Esophagus squamous epithelium (tissue), 5 donors: Measurements from ENCODE around the gene DIO3. TPM values are rescaled to one million over a fixed set of nuclear protein-coding genes. Genes with fewer than 3 reads are reported as not detected.

Experiments
- DNase-seq: peaks from one replicate; lab custom pipeline; 2025; lab: John Stamatoyannopoulos, UW
- H3K27ac ChIP-seq, 4 donors: fragments of 200-600 bp; sonication (generic); one replicate each; pipeline ENCODE4 v1.5.1; 2016 to 2019; ENCODE audit warnings: mild to moderate bottlenecking in 1 of 4
- H3K27me3 ChIP-seq, 4 donors: fragments of 200-600 bp; sonication (generic); 1 replicate in 3 of 4; 2 replicates in 1 of 4; pipeline versions ENCODE4 v1.5.1 to v1.6.0; 2017 to 2021; ENCODE audit warnings: antibody characterized with exemption in 1 of 4
- H3K36me3 ChIP-seq, 3 donors: fragments of 200-600 bp; sonication (generic); one replicate each; pipeline ENCODE4 v1.5.1; 2016 to 2019
- H3K4me1 ChIP-seq, 3 donors: fragments of 200-600 bp; sonication (generic); one replicate each; pipeline ENCODE4 v1.5.1; 2017 to 2019
- H3K4me3 ChIP-seq, 4 donors: fragments of 200-600 bp; sonication (generic); 1 replicate in 3 of 4; 2 replicates in 1 of 4; pipeline ENCODE4 v1.5.1; 2016 to 2019; ENCODE audit warnings: mild to moderate bottlenecking in 2 of 4, moderate library complexity in 1 of 4
- H3K9me3 ChIP-seq, 3 donors: fragments of 200-600 bp; sonication (generic); one replicate each; pipeline ENCODE4 v1.5.1; 2016 to 2019
- CTCF ChIP-seq, 6 experiments: fragments of 450-650 bp in 4 of 6; fragments of 200-600 bp in 2 of 6; sonication (generic) in 2 of 6; IDR thresholded peaks; one replicate each; pipeline ENCODE4 v1.5.1; 2016 to 2019; ENCODE audit warnings: antibody characterized with exemption in 6 of 6, mild to moderate bottlenecking in 4 of 6, moderate library complexity in 4 of 6
- POLR2A ChIP-seq, 4 donors: fragments of 450-650 bp; IDR thresholded peaks; one replicate each; pipeline ENCODE4 v1.6.1; 2017; ENCODE audit warnings: antibody characterized with exemption in 4 of 4, mild to moderate bottlenecking in 4 of 4, moderate library complexity in 3 of 4
- WGBS, 2 donors: methylation state at CpG; one replicate each; pipeline ENCODE4 v1.1.5; 2018; 5-methylcytosine and 5-hydroxymethylcytosine counted together
- intact Hi-C: fragments of 100-400 bp; cut with DNase I; formaldehyde crosslinking; loops from one replicate; pipeline ENCODE4 v1.15.0; 2022
- total RNA-seq, 4 donors: library from RNA; depleted of rRNA; stranded (reverse); fragments of >200 nt; gene quantifications; one replicate each; pipeline ENCODE4 v1.1.0, GENCODE V29; 2016
- donor health status: DM: yes; HTN: yes; CAD: no.

DIO3 gene
- total RNA-seq, 4 donors from 2014 or later = 0.18 to 4.0 (median 0.53) TPM

- H3K4me3 ChIP-seq = no peak overlapping the region
- H3K27ac ChIP-seq = no peak overlapping the region
- TF ChIP-seq CTCF (IDR thresholded peaks at IDR 0.05) (no peak), POLR2A (IDR thresholded peaks at IDR 0.05) (no peak)
- peaks cover 15 to 100% (median 38%) of the 10 kb centered on the region in 4 donors for H3K27me3 ChIP-seq
- peaks cover 0 to 18% (median 10%) of the 10 kb centered on the region in 3 donors for H3K9me3 ChIP-seq
- no peak for DNase-seq
- H3K36me3 ChIP-seq = no peaks in the 10 kb centered on the region
- peaks cover 5 to 60% (median 10%) of the 10 kb centered on the region in 3 donors for H3K4me1 ChIP-seq
- 71 to 79% methylated on average over 33 of the region's 51 CpGs for WGBS, 2 donors
- intact Hi-C loops = no loop called here
These were observed 699 bp downstream of the DIO3 start for GRCh38 chr14:101561897-101562490.

GRCh38 chr14:101562659-101563351, 1.5 kb downstream of the DIO3 start:
- Histone ChIP-seq H3K4me1 (peaks cover 5 to 52% (median 5%) of the 10 kb centered on the region in 3 donors), H3K9me3 (peaks cover 0 to 18% (median 10%) of the 10 kb centered on the region in 3 donors), H3K36me3 (no peaks in the 10 kb centered on the region), H3K4me3 (no peak overlapping the region), H3K27me3 (peaks cover 15 to 100% (median 38%) of the 10 kb centered on the region in 4 donors), H3K27ac (no peak overlapping the region)
- TF ChIP-seq CTCF (IDR thresholded peaks at IDR 0.05) = no peak
- TF ChIP-seq POLR2A (IDR thresholded peaks at IDR 0.05) = no peak
- 9 to 16% methylated on average over 7 to 12 of the region's 23 CpGs for WGBS, 2 donors
- intact Hi-C loops = no loop called here
- no peak for DNase-seq

- intact Hi-C loops = no loop called here
- no peak for TF ChIP-seq POLR2A (IDR thresholded peaks at IDR 0.05)
- no peak for TF ChIP-seq CTCF (IDR thresholded peaks at IDR 0.05)
These were observed 2.0 kb downstream of the DIO3 start for GRCh38 chr14:101563352-101563653.

GRCh38 chr14:101563654-101564443, 2.6 kb downstream of the DIO3 start:
- intact Hi-C loops = no loop called here
- H3K9me3 ChIP-seq = peaks cover 0 to 18% (median 10%) of the 10 kb centered on the region in 3 donors
- H3K36me3 ChIP-seq = no peaks in the 10 kb centered on the region
- no peak for DNase-seq
- no peak overlapping the region for H3K27ac ChIP-seq
- peaks cover 5 to 41% (median 5%) of the 10 kb centered on the region in 3 donors for H3K4me1 ChIP-seq
- peaks cover 15 to 100% (median 38%) of the 10 kb centered on the region in 4 donors for H3K27me3 ChIP-seq
- WGBS, 2 donors = 2 to 4% methylated on average over 10 to 39 of the region's 54 CpGs
- no peak overlapping the region for H3K4me3 ChIP-seq
- no peak for TF ChIP-seq CTCF (IDR thresholded peaks at IDR 0.05)
- no peak for TF ChIP-seq POLR2A (IDR thresholded peaks at IDR 0.05)

More at GRCh38 chr14:101563352-101563653, 2.0 kb downstream of the DIO3 start:
- Histone ChIP-seq H3K27me3 (peaks cover 15 to 100% (median 38%) of the 10 kb centered on the region in 4 donors), H3K4me3 (no peak overlapping the region), H3K27ac (no peak overlapping the region), H3K36me3 (no peaks in the 10 kb centered on the region), H3K4me1 (peaks cover 5 to 47% (median 5%) of the 10 kb centered on the region in 3 donors), H3K9me3 (peaks cover 0 to 18% (median 10%) of the 10 kb centered on the region in 3 donors)
- no peak for DNase-seq
- WGBS, 2 donors = 0 to 2% methylated on average over 5 to 8 of the region's 13 CpGs
